GM23338 (cell line): ENCODE results near the gene TMEM269. TPM values are rescaled to one million over a fixed set of nuclear protein-coding genes. Genes with fewer than 3 reads are reported as not detected.

Experiments used
- ATAC-seq: fragments of 200-7000 bp; cut with Tn5 transposase; 3 replicates; pipeline ENCODE4 v1.9.1; 2020
- DNase-seq: peaks from one replicate; pipeline ENCODE4 v3.0.0-alpha.2; 2015; ENCODE audit warnings: low spot score
- H2AFZ ChIP-seq: fragments of 200-600 bp; sonication (generic); 2 replicates; pipeline ENCODE4 v1.8.0; 2016; ENCODE audit warnings: antibody characterized with exemption, mild to moderate bottlenecking, moderate library complexity
- H3F3A ChIP-seq: fragments of 200-600 bp; sonication (generic); replicated peaks from 2 replicates; pipeline ENCODE4 v1.8.0; 2017; ENCODE audit warnings: antibody characterized with exemption, mixed run types, low read depth
- H3K27ac ChIP-seq: fragments of 200-600 bp; sonication (generic); 2 replicates; pipeline ENCODE4 v1.6.1; 2016; ENCODE audit warnings: low read depth
- H3K27me3 ChIP-seq: fragments of 200-600 bp; sonication (generic); 2 replicates; pipeline ENCODE4 v1.8.0; 2016; ENCODE audit warnings: mild to moderate bottlenecking, mixed run types, moderate library complexity; ENCODE audit not compliant: insufficient read depth
- H3K36me3 ChIP-seq: fragments of 200-600 bp; sonication (generic); 2 replicates; pipeline ENCODE4 v1.8.0; 2016; ENCODE audit warnings: mild to moderate bottlenecking; ENCODE audit not compliant: insufficient read depth
- H3K4me1 ChIP-seq: fragments of 200-600 bp; sonication (generic); 2 replicates; pipeline ENCODE4 v1.8.0; 2016; ENCODE audit warnings: mild to moderate bottlenecking, moderate library complexity; ENCODE audit not compliant: insufficient read depth
- H3K4me2 ChIP-seq: fragments of 200-600 bp; sonication (generic); 2 replicates; pipeline ENCODE4 v1.7.1; 2017; ENCODE audit warnings: mixed run types
- H3K4me3 ChIP-seq: fragments of 200-600 bp; sonication (generic); 2 replicates; pipeline ENCODE4 v1.6.1; 2016; ENCODE audit warnings: mixed run types
- H3K79me2 ChIP-seq: fragments of 200-600 bp; sonication (generic); replicated peaks from 2 replicates; pipeline ENCODE4 v1.8.0; 2017; ENCODE audit warnings: mild to moderate bottlenecking; ENCODE audit not compliant: insufficient read depth
- H3K9me2 ChIP-seq: fragments of 200-600 bp; sonication (generic); 2 replicates; pipeline ENCODE4 v1.8.0; 2017; ENCODE audit not compliant: insufficient read depth
- H4K20me1 ChIP-seq: fragments of 200-600 bp; sonication (generic); replicated peaks from 2 replicates; pipeline ENCODE4 v1.8.0; 2017; ENCODE audit warnings: mild to moderate bottlenecking; ENCODE audit not compliant: insufficient read depth
- H3K27ac Mint-ChIP-seq: 2 replicates; pipeline ENCODE4 v1.8.0; 2020; ENCODE audit warnings: inconsistent platforms, mild to moderate bottlenecking, moderate library complexity, mixed read lengths
- H3K27me3 Mint-ChIP-seq: 3 replicates; pipeline ENCODE4 v1.8.0; 2022; ENCODE audit warnings: low read depth, mild to moderate bottlenecking, moderate library complexity, mixed read lengths, inconsistent platforms; ENCODE audit not compliant: insufficient read depth, poor library complexity
- H3K36me3 Mint-ChIP-seq: 3 replicates; pipeline ENCODE4 v1.8.0; 2021; ENCODE audit warnings: low read depth, mild to moderate bottlenecking, inconsistent platforms, moderate library complexity, mixed read lengths
- H3K4me1 Mint-ChIP-seq: 3 replicates; pipeline ENCODE4 v1.8.0; 2020; ENCODE audit warnings: mild to moderate bottlenecking, inconsistent platforms, mixed read lengths
- H3K4me3 Mint-ChIP-seq: 3 replicates; pipeline ENCODE4 v1.8.0; 2021; ENCODE audit warnings: moderate library complexity, mild to moderate bottlenecking, inconsistent platforms, mixed read lengths
- H3K9me3 Mint-ChIP-seq: 3 replicates; pipeline ENCODE4 v1.8.0; 2020; ENCODE audit warnings: moderate library complexity, mild to moderate bottlenecking, inconsistent platforms, mixed read lengths
- EZH2 ChIP-seq: fragments of 200-600 bp; sonication (generic); IDR thresholded peaks from one replicate; pipeline ENCODE4 v1.8.0; 2017; ENCODE audit warnings: antibody characterized with exemption, mild to moderate bottlenecking, low read depth; ENCODE audit not compliant: unreplicated experiment
- JUNB ChIP-seq: IDR thresholded peaks from one replicate; pipeline ENCODE4 v1.6.1; 2016; ENCODE audit warnings: antibody characterized with exemption; ENCODE audit not compliant: unreplicated experiment
- NANOG ChIP-seq: IDR thresholded peaks from 2 replicates; pipeline ENCODE4 v1.6.1; 2016; ENCODE audit warnings: antibody characterized with exemption, borderline replicate concordance
- POLR2AphosphoS5 ChIP-seq: IDR thresholded peaks from 2 replicates; pipeline ENCODE4 v1.6.1; 2016; ENCODE audit warnings: antibody characterized with exemption, low read depth
- ZNF331 ChIP-seq: fragments of 250-450 bp; sonication (Bioruptor Pico); IDR thresholded peaks from 2 replicates; pipeline ENCODE4 v1.5.0; 2020; ENCODE audit warnings: low read depth, mild to moderate bottlenecking, moderate library complexity
- ZNF462 ChIP-seq: fragments of 250-450 bp; sonication (Bioruptor Pico); IDR thresholded peaks from 2 replicates; pipeline ENCODE4 v1.5.0; 2020; ENCODE audit warnings: mild to moderate bottlenecking, moderate library complexity
- polyA plus RNA-seq: library from polyadenylated mRNA; unstranded; fragments of >200 nt; fragmentation: Nextera tagmentation; extraction: Ambion mirVana; gene quantifications from 2 replicates; pipeline ENCODE4 v1.2.1, GENCODE V29; 2016
- total RNA-seq: library from RNA; depleted of rRNA; stranded (reverse); fragments of >200 nt; shearing (Covaris generic); gene quantifications from 2 replicates; pipeline ENCODE4 v1.2.3, GENCODE V29; 2014

The TMEM269 gene
- total and polyA plus RNA-seq, 2 experiments from 2014 or later, result 0.31 to 0.45 TPM

DNA sequence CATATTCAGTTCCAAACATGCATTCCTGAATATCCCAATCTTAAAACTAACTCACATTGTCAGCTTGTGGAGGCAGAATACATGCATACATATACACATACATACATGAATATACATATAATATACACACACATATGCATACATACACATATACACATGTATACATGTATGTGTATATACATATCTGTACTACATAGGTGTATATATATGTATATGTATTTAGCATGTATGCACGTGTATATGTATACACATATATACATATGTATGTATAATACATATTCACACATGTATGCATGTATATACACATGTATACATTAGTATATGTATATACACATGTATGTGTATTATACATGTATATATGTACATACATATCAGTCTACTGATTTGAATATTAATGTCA lies 60.4 kb downstream of the TMEM269 start:
- Histone ChIP-seq H3K79me2 (peaks cover 25% of the 10 kb centered on the region), H3F3A (no peaks in the 10 kb centered on the region), H2AFZ (no peak overlapping the region), H3K27ac (no peak overlapping the region), H3K4me1 (peaks cover 27% of the 10 kb centered on the region), H3K4me3 (peak overlapping the region; percentile 63), H3K9me2 (no peaks in the 10 kb centered on the region), H3K27me3 (no peaks in the 10 kb centered on the region), H4K20me1 (0 out of 2 replicates have a peak, but pooled peaks cover 4% of the 10 kb centered on the region), H3K4me2 (peak overlapping the region; percentile 75), H3K36me3 (no peaks in the 10 kb centered on the region)
- no peak overlapping the region for H3K27ac Mint-ChIP-seq
- H3K27me3 Mint-ChIP-seq, result peaks cover 4% of the 10 kb centered on the region
- ATAC-seq (no peak), DNase-seq (no peak)
- no peak for TF ChIP-seq ZNF462
- no peak for TF ChIP-seq POLR2AphosphoS5
- TF ChIP-seq ZNF331 (CRISPR knock-in tag), result no peak
- TF ChIP-seq JUNB, result no peak
- TF ChIP-seq NANOG, result no peak
- no peak overlapping the region for H3K4me3 Mint-ChIP-seq
- H3K4me1 Mint-ChIP-seq, result peaks cover 20% of the 10 kb centered on the region
- H3K36me3 Mint-ChIP-seq, result peaks cover 32% of the 10 kb centered on the region
- H3K9me3 Mint-ChIP-seq, result no peaks in the 10 kb centered on the region

DNA sequence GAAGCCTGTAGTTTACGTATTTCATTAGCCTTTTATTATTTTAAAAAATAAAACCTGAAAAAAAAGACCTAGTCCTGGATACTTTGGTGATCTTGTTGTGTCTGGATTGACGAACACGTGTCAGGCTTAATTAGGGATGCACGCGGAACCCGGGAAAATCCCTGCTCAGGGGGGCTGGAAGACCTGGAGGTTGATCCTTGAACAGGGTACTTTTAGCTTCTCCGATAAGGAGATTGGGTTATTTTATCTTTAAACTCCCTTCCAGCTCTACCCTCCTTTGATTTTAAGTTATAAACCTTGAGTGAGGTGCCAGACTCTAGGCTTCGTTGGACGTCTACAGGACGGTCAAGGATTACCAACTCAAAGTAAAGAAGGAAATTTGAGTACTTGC lies 61.1 kb downstream of the TMEM269 start:
- H3K4me1 ChIP-seq, result peaks cover 27% of the 10 kb centered on the region
- peaks cover 25% of the 10 kb centered on the region for H3K79me2 ChIP-seq
- peaks cover 4% of the 10 kb centered on the region for H3K27me3 Mint-ChIP-seq
- H3K4me1 Mint-ChIP-seq, result peaks cover 20% of the 10 kb centered on the region
- no peak overlapping the region for H3K27ac ChIP-seq
- no peaks in the 10 kb centered on the region for H3K27me3 ChIP-seq
- H3K27ac Mint-ChIP-seq, result peak overlapping the region; percentile 74; the same call in 1 of the 2 replicates
- H4K20me1 ChIP-seq, result 0 out of 2 replicates have a peak, but pooled peaks cover 4% of the 10 kb centered on the region
- peak overlapping the region; percentile 63 for H3K4me3 ChIP-seq
- ATAC-seq (peak; percentile 9), DNase-seq (peak; percentile 52)
- no peaks in the 10 kb centered on the region for H3F3A ChIP-seq
- no peaks in the 10 kb centered on the region for H3K9me2 ChIP-seq
- no peaks in the 10 kb centered on the region for H3K9me3 Mint-ChIP-seq
- H3K4me2 ChIP-seq, result peak overlapping the region; percentile 75
- H3K36me3 Mint-ChIP-seq, result peaks cover 39% of the 10 kb centered on the region
- peaks cover 4% of the 10 kb centered on the region; the same call in 1 of the 2 replicates for H3K36me3 ChIP-seq
- peak overlapping the region; percentile 95 for H3K4me3 Mint-ChIP-seq
- H2AFZ ChIP-seq, result peak overlapping the region; percentile 67
- no peak for TF ChIP-seq POLR2AphosphoS5
- no peak for TF ChIP-seq EZH2
- TF ChIP-seq ZNF462, result no peak
